HCT116 (cell line): ENCODE data around the gene IFI44. TPM values are rescaled to one million over a fixed set of nuclear protein-coding genes. Genes with fewer than 3 reads are reported as not detected.

ENCODE experiments used
- ATAC-seq: fragments of 200-7000 bp; cut with Tn5 transposase; 2 replicates; pipeline ENCODE4 v1.9.1; 2020; ENCODE audit warnings: mild to moderate bottlenecking, moderate library complexity
- BruUV-seq: library from RNA; stranded (reverse); fragments of 400-500 nt; replicated peaks from 2 replicates; lab custom pipeline; 2021; lab: Mats Ljungman, UMichigan
- CTCF ChIA-PET: fragments of 300-600 bp; sonication (Branson Sonifier 250); formaldehyde crosslinking; loops from one replicate; lab custom pipeline; 2021; ENCODE audit warnings: antibody characterized with exemption; lab: Charles Lee
- POLR2A ChIA-PET: fragments of 300-600, 350-600 bp; sonication (Branson Sonifier 250); formaldehyde crosslinking; loops from one replicate; lab custom pipeline; 2021; ENCODE audit warnings: antibody characterized with exemption; lab: Charles Lee
- RAD21 ChIA-PET, 2 experiments: fragments of 300-600 bp; sonication (Branson Sonifier 250); formaldehyde crosslinking; loops; one replicate each; lab custom pipeline; 2023; ENCODE audit warnings: low total read pairs in 2 of 2; ENCODE audit not compliant: uncharacterized antibody in 2 of 2, unreplicated experiment in 2 of 2, low non-redundant PET in 1 of 2; lab: Charles Lee
- DNase-seq: peaks from one replicate; pipeline ENCODE4 v3.0.0-alpha.2; 2010; ENCODE audit warnings: low read depth, low spot score
- H2AFZ ChIP-seq: fragments of 200-600 bp; shearing (Covaris generic), sonication (generic); 2 replicates; pipeline ENCODE4 v1.6.1; 2017; ENCODE audit warnings: low read depth, mixed run types, mixed read lengths, antibody characterized with exemption, low read length; ENCODE audit not compliant: poor library complexity, severe bottlenecking
- H3K27ac ChIP-seq: 2 replicates; pipeline ENCODE4 v1.5.1; 2012; ENCODE audit warnings: low read depth, low read length
- H3K27me3 ChIP-seq: fragments of 200-600 bp; sonication (generic); 2 replicates; pipeline ENCODE4 v1.6.1; 2016; ENCODE audit warnings: mixed run types, low read length, mixed read lengths; ENCODE audit not compliant: insufficient read depth
- H3K36me3 ChIP-seq, 2 experiments: fragments of 200-500 bp in 1 of 2; fragments of 200-600 bp in 1 of 2; sonication (Bioruptor generic) in 1 of 2; sonication (generic) in 1 of 2; 2 replicates each; pipeline versions ENCODE4 v1.5.1 to v1.6.1; 2014 to 2016; ENCODE audit warnings: low read length in 2 of 2, inconsistent platforms in 1 of 2, mixed read lengths in 1 of 2, mixed run types in 1 of 2; ENCODE audit not compliant: insufficient read depth in 2 of 2, control insufficient read depth in 1 of 2
- H3K4me1 ChIP-seq, 2 experiments: fragments of 200-600 bp in 1 of 2; sonication (generic) in 1 of 2; 2 replicates each; pipeline versions ENCODE4 v1.5.1 to v1.6.1; 2012 to 2017; ENCODE audit warnings: low read length in 2 of 2, inconsistent platforms in 1 of 2, mild to moderate bottlenecking in 1 of 2, mixed read lengths in 1 of 2, mixed run types in 1 of 2, moderate library complexity in 1 of 2; ENCODE audit not compliant: insufficient read depth in 2 of 2, control insufficient read depth in 1 of 2
- H3K4me2 ChIP-seq: fragments of 200-600 bp; sonication (generic); 2 replicates; pipeline ENCODE4 v1.6.1; 2017; ENCODE audit warnings: mixed run types, low read length, mixed read lengths
- H3K4me3 ChIP-seq, 2 experiments: fragments of 200-600 bp in 1 of 2; sonication (generic) in 1 of 2; replicated peaks in 1 of 2; 2 replicates each; pipeline ENCODE4 v1.5.1; 2011 to 2016; ENCODE audit warnings: low read length in 2 of 2, control low read depth in 1 of 2, low read depth in 1 of 2, mild to moderate bottlenecking in 1 of 2, mixed read lengths in 1 of 2, mixed run types in 1 of 2
- H3K79me2 ChIP-seq: fragments of 200-600 bp; sonication (generic); 2 replicates; pipeline ENCODE4 v1.6.1; 2017; ENCODE audit warnings: mild to moderate bottlenecking, mixed run types, low read length, moderate library complexity, mixed read lengths; ENCODE audit not compliant: insufficient read depth
- H3K9ac ChIP-seq: fragments of 200-600 bp; sonication (generic); 2 replicates; pipeline ENCODE4 v1.6.1; 2016; ENCODE audit warnings: low read length, mixed read lengths
- H3K9me2 ChIP-seq: fragments of 200-600 bp; sonication (generic), shearing (Covaris generic); 2 replicates; pipeline ENCODE4 v1.6.1; 2017; ENCODE audit warnings: mixed run types, mild to moderate bottlenecking, moderate library complexity; ENCODE audit not compliant: insufficient read depth
- H3K9me3 ChIP-seq, 2 experiments: fragments of 200-500 bp in 1 of 2; fragments of 200-600 bp in 1 of 2; sonication (Bioruptor generic) in 1 of 2; sonication (generic) in 1 of 2; 2 replicates each; pipeline ENCODE4 v1.6.1; 2014 to 2017; ENCODE audit warnings: low read length in 2 of 2, mixed read lengths in 2 of 2, inconsistent platforms in 1 of 2, low read depth in 1 of 2, mild to moderate bottlenecking in 1 of 2, mixed run types in 1 of 2, moderate library complexity in 1 of 2; ENCODE audit not compliant: control insufficient read depth in 1 of 2, insufficient read depth in 1 of 2
- H4K20me1 ChIP-seq: fragments of 200-600 bp; sonication (generic), shearing (Covaris generic); 2 replicates; pipeline ENCODE4 v1.6.1; 2017; ENCODE audit warnings: mixed run types, mild to moderate bottlenecking, moderate library complexity; ENCODE audit not compliant: insufficient read depth
- EGR1 ChIP-seq: IDR thresholded peaks from 2 replicates; pipeline ENCODE4 v1.6.1; 2012; ENCODE audit warnings: low read depth
- ELF1 ChIP-seq: IDR thresholded peaks from 2 replicates; pipeline ENCODE4 v1.6.1; 2012; ENCODE audit warnings: low read depth, borderline replicate concordance
- JUND ChIP-seq: IDR thresholded peaks from 2 replicates; pipeline ENCODE4 v1.6.1; 2012
- POLR2A ChIP-seq: IDR thresholded peaks from 2 replicates; pipeline ENCODE4 v1.7.0; 2011; ENCODE audit warnings: borderline replicate concordance; ENCODE audit not compliant: insufficient read depth, insufficient read length; ENCODE audit errors: extremely low read depth
- POLR2AphosphoS5 ChIP-seq: IDR thresholded peaks from 2 replicates; pipeline ENCODE4 v1.6.1; 2011; ENCODE audit warnings: mild to moderate bottlenecking, low read depth, low read length, moderate library complexity
- RAD21 ChIP-seq: IDR thresholded peaks from 2 replicates; pipeline ENCODE4 v1.6.1; 2012; ENCODE audit warnings: low read depth, mild to moderate bottlenecking
- SIN3A ChIP-seq: IDR thresholded peaks from 2 replicates; pipeline ENCODE4 v1.6.1; 2012; ENCODE audit warnings: low read depth
- SP1 ChIP-seq: IDR thresholded peaks from 2 replicates; pipeline ENCODE4 v1.6.1; 2012; ENCODE audit warnings: low read depth
- SRF ChIP-seq: IDR thresholded peaks from 2 replicates; pipeline ENCODE4 v1.6.1; 2012; ENCODE audit warnings: low read depth
- ZFX ChIP-seq: fragments of 450-650 bp; IDR thresholded peaks from 2 replicates; pipeline ENCODE4 v1.6.1; 2017
- ZNF274 ChIP-seq: fragments of 200-500 bp; sonication (Bioruptor generic); IDR thresholded peaks from 2 replicates; pipeline ENCODE4 v1.6.1; 2014; ENCODE audit warnings: mild to moderate bottlenecking, low read depth, low read length, inconsistent platforms
- intact Hi-C: fragments of 100-400 bp; cut with micrococcal nuclease; formaldehyde crosslinking; loops from 2 replicates; pipeline ENCODE4 v1.10.0; 2022
- total RNA-seq: library from RNA; stranded (reverse); gene quantifications from one replicate; pipeline ENCODE4 v1.2.1, GENCODE V29; 2021; ENCODE audit not compliant: unreplicated experiment
- TF ChIP-seq, protein P1 (sequence below), 3 experiments: fragments of 200-600 bp in 1 of 3; sonication (generic) in 1 of 3; IDR thresholded peaks in 2 of 3; conservative IDR thresholded peaks in 1 of 3; 2 replicates each; pipeline ENCODE4 v1.5.1; 2012 to 2017; ENCODE audit warnings: low read depth in 2 of 3, low read length in 2 of 3, antibody characterized with exemption in 1 of 3, borderline replicate concordance in 1 of 3, control low read depth in 1 of 3, mild to moderate bottlenecking in 1 of 3, mixed read lengths in 1 of 3, mixed run types in 1 of 3, moderate library complexity in 1 of 3; ENCODE audit not compliant: insufficient read depth in 1 of 3
- TF ChIP-seq, protein P2 (sequence below): IDR thresholded peaks from 2 replicates; pipeline ENCODE4 v1.6.1; 2012
- TF ChIP-seq, protein P3 (sequence below): IDR thresholded peaks from 2 replicates; pipeline ENCODE4 v1.6.1; 2012

The IFI44 gene
- total RNA-seq, 1 experiment from 2014 or later: 0.66 TPM

- no peak overlapping the region for H3K27ac ChIP-seq
- ATAC-seq (no peak), DNase-seq (no peak)
- intact Hi-C loops: no loop called here
- TF ChIP-seq RAD21 (no peak), SRF (no peak), ZNF274 (no peak), POLR2A (no peak), ELF1 (no peak), JUND (no peak), SP1 (no peak), EGR1 (no peak), ZFX (no peak), POLR2AphosphoS5 (no peak), SIN3A (no peak)
- TF ChIP-seq, protein P1, sequence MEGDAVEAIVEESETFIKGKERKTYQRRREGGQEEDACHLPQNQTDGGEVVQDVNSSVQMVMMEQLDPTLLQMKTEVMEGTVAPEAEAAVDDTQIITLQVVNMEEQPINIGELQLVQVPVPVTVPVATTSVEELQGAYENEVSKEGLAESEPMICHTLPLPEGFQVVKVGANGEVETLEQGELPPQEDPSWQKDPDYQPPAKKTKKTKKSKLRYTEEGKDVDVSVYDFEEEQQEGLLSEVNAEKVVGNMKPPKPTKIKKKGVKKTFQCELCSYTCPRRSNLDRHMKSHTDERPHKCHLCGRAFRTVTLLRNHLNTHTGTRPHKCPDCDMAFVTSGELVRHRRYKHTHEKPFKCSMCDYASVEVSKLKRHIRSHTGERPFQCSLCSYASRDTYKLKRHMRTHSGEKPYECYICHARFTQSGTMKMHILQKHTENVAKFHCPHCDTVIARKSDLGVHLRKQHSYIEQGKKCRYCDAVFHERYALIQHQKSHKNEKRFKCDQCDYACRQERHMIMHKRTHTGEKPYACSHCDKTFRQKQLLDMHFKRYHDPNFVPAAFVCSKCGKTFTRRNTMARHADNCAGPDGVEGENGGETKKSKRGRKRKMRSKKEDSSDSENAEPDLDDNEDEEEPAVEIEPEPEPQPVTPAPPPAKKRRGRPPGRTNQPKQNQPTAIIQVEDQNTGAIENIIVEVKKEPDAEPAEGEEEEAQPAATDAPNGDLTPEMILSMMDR (IDR thresholded peaks at IDR 0.05 in 2 of 3, conservative IDR thresholded peaks at IDR 0.05 in 1 of 3; ENCODE audit: borderline replicate concordance in 1 of 3, insufficient read depth in 1 of 3, low read depth in 2 of 3, low read length in 2 of 3): no peak
- TF ChIP-seq, protein P2, sequence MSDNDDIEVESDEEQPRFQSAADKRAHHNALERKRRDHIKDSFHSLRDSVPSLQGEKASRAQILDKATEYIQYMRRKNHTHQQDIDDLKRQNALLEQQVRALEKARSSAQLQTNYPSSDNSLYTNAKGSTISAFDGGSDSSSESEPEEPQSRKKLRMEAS: no peak
- TF ChIP-seq, protein P3, sequence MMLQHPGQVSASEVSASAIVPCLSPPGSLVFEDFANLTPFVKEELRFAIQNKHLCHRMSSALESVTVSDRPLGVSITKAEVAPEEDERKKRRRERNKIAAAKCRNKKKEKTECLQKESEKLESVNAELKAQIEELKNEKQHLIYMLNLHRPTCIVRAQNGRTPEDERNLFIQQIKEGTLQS: no peak
- no peaks in the 10 kb centered on the region for H3K4me1 ChIP-seq
- no peaks in the 10 kb centered on the region for H3K9me2 ChIP-seq
- ChIA-PET CTCF (no interaction called here), RAD21 (no interaction called here), POLR2A (no interaction called here)
- no peak overlapping the region for H3K4me3 ChIP-seq
- no peak overlapping the region for H2AFZ ChIP-seq
- H3K4me2 ChIP-seq: no peak overlapping the region
- H3K36me3 ChIP-seq: no peaks in the 10 kb centered on the region
- no peaks in the 10 kb centered on the region for H4K20me1 ChIP-seq
- BruUV-seq: no TSS peak
- no peaks in the 10 kb centered on the region for H3K79me2 ChIP-seq
- no peaks in the 10 kb centered on the region for H3K27me3 ChIP-seq
- no peak overlapping the region for H3K9ac ChIP-seq
- no peaks in the 10 kb centered on the region for H3K9me3 ChIP-seq
Measured at GRCh38 chr1:78640462-78640861, 9.2 kb upstream of the IFI44 start.
